ENCODE data around the gene MAML2.
A peak's percentile ranks its signal among the peaks of the same experiment; 100 is the strongest.

Gene MAML2

GRCh38 chr11:96339706-96340554 lies 3.1 kb downstream of the MAML2 start:
- no peak for DNase-seq (ENCODE audit: low read depth in 2 of 2)

DNA sequence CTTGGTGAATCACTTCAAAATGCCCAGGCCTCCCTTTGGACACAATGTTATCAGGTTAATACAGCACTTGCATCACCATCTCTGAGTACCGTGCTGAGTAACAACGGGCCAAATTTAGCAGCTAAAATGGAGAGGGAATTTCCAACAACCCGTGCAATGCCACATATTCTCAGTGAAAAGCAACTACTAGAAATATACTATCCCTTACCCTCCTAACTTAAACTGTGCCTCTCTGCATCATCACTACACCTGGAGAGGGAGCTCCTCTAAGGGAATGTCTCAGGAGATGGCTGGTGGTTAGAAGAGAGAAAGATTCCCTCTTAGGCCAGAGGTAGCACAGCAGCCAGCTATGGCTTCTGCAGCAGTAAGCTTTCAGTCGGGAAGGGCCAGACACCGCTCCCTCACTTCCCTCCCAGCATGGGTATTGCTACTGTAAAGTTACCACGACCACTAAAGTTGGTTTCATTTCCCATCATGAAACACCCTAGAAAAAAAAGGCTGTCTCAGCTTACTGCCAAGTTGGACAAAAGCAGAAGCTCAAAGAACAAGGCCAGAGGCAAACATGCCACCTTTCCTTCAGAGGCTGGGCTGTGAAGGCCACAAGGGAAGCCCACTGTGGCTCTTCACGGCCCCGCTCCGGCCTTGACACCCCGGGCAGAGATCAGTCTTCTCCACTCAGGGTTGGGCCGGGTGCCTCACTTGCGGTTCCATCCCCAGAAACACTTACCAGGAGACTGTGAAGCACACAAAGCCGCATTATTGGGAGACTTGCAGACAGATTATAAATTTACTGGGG lies 3.9 kb downstream of the MAML2 start:
- no peak for DNase-seq (ENCODE audit: low read depth in 2 of 2)

DNA sequence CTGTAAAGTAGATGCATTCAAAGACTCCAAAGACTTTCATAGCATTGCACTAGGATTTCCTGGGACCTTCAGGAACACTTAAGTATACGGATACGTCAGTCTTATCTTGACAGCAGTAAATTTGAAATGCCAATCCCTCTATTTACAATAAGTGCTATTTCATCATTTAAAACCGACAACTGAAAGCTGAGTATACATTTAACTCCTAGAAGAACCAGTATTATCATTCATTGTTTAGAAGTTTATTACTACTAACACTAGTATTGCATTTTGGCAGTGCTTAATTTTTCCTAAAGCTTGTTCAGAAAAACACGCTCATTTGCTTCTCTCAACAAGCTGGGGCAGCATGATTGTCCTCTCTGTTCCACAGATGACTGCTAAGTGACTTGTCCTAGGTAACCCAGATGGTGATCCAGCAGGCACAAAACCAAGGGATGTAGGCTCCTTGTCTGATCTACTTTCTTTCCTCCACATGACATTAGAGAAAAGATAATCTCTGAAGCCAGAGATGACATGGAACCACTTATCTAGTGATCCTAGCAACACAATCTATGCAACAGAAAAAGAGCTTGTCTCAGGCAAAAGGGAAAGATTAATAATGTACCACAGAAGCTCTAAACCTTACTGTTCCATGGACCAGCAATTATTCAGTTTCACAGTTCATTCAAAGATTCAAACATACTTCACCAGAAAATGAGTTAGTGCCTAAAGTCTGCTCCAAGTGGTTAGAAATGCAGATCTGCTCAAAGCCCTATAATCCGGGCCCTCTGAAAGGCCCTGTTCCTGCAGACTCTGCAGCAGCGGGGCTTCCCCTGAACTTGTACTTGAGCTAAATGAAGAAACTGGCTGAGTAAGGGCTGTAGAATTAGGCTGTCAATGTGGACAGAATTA lies 5.2 kb downstream of the MAML2 start:
- no peak for DNase-seq (ENCODE audit: low read depth in 2 of 2)

- no peak for DNase-seq (ENCODE audit: low read depth in 2 of 2)
Observed at GRCh38 chr11:96335388-96335787, 7.6 kb downstream of the MAML2 start.

GRCh38 chr11:96334219-96334618 lies 8.8 kb downstream of the MAML2 start:
- DNase-seq (ENCODE audit: low read depth in 2 of 2): no peak

- DNase-seq (ENCODE audit: low read depth in 2 of 2): peak; percentile 84
Observed at GRCh38 chr11:96333191-96333719, 9.7 kb downstream of the MAML2 start.

GRCh38 chr11:96332126-96332771 lies 10.7 kb downstream of the MAML2 start:
- no peak for DNase-seq (ENCODE audit: low read depth in 2 of 2)

DNA sequence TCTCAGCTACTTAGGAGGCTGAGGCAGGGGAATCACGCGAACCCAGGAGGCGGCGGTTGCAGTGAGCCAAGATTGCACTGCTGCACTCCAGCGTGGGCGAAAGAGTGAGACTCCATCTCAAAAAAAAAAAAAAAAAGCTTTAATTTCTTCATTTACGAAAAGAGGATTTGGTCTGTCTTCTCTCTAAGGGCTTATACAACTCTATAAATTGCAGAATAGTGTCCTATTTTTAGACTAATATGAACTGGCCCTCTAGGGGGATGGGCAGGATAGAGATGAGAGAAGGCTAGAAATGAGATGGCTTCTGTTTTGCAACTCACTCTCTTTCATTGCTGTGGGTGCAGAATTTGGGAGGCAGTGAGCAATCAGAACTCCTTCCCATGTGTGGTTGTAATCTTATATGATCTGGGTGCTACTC lies 11.3 kb downstream of the MAML2 start:
- no peak for DNase-seq (ENCODE audit: low read depth in 2 of 2)

DNA sequence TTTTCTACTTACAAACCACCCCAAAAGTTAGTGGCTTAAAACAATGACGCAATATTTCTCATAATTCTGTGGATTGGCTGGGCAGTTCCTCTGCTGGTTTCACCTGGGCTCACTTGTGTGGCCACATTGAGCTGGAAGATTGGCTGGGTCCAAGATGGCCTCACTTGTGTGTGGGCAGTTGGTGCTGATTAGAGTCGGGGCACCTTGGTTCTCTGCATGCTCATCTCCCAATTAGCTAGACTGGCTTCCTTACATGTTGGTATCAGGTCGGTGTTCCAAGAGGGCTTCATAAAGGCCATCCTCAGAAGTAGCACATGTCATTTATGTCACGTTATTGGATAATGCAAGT lies 12.5 kb downstream of the MAML2 start:
- DNase-seq (ENCODE audit: low read depth in 2 of 2): no peak

DNA sequence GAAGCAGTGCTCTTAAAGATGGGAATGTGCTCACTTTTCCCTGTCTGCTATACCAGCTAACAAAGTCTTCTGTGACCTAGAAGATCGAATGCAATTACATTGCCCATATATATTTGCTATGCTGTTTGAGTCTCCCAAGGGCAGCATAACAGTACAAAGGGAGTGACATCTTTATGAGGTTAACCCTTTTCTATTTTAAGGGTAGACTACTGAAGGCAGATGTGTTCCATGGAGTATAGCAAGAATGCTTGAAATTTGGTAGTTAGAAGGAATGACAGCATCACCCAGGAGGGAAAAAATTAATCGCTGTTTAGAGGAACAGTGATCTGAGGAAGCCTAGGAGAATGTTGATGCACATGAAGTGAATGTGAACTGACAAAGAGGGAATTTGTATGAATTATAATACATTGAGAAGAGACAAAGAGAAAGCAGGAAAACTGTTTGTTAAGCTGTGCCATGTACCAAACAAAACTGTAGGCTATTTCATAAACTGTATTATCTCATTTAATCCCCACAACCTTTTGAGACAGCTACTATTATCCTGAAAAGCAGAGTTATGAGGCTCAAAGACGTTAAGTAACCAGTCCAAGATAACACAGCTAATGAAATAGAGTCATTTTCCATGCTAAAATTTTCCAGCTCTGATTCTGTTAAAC lies 13.0 kb downstream of the MAML2 start:
- no peak for DNase-seq (ENCODE audit: low read depth in 2 of 2)

- no peak for DNase-seq (ENCODE audit: low read depth in 2 of 2)
Observed at GRCh38 chr11:96329419-96329818, 13.6 kb downstream of the MAML2 start.

- DNase-seq (ENCODE audit: low read depth in 2 of 2): no peak
Observed at GRCh38 chr11:96328395-96329010, 14.5 kb downstream of the MAML2 start.

GRCh38 chr11:96326959-96327358 lies 16.0 kb downstream of the MAML2 start:
- no peak for DNase-seq (ENCODE audit: low read depth in 2 of 2)

- DNase-seq (ENCODE audit: low read depth in 2 of 2): peak; percentile 72 to 73
Observed at GRCh38 chr11:96324912-96325311, 18.1 kb downstream of the MAML2 start.

GRCh38 chr11:96323642-96323985 lies 19.4 kb downstream of the MAML2 start:
- DNase-seq (ENCODE audit: low read depth in 2 of 2): no peak

DNA sequence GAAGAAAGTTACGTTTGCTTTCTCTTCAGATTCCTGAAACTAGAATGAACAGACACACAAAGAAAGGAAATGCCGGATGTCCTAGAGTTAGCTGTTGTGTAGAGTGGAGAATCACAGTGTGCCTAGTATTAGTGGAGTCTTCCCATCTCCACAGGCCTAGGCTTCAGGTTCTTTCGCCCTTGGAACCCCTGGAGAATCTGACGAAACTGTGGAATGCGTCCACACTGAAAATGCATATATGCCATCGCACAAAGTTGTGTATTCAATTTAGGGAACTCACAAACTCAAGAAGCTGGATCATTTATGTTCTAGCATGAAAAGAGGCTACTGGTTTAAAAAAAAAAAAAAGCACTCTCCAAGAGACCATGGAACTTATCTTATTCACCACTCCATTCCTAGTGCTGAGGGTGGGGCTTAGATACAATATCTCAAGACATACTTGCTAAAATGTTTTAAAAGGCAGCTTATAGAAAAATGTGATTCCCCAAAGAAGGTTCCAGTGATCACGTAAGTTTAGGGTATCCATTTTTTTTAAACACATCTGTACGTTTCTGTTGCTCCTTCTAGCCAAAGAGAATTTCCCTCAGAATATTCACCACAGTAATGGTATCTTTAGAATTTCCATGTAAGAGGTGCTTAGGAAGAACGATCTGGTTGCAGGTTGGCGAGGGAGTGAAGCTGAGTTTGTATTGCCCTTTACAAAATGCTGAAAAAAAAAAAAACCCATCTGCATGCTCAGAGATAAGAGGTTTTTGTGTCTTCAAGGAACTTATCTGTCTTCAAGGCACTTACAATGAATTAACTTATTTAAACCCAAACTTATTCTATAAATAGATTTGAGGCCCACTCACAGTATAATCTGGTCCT lies 20.0 kb downstream of the MAML2 start:
- no peak for DNase-seq (ENCODE audit: low read depth in 2 of 2)

GRCh38 chr11:96321091-96321490 lies 21.9 kb downstream of the MAML2 start:
- no peak for DNase-seq (ENCODE audit: low read depth in 2 of 2)

- no peak for DNase-seq (ENCODE audit: low read depth in 2 of 2)
Observed at GRCh38 chr11:96319898-96320656, 22.9 kb downstream of the MAML2 start.

- no peak for DNase-seq (ENCODE audit: low read depth in 2 of 2)
Observed at GRCh38 chr11:96318850-96319249, 24.1 kb downstream of the MAML2 start.
